HUES6 (cell line): ENCODE data around the gene UBE3C.

Source experiments
- H3K27ac ChIP-seq: 2 replicates; pipeline ENCODE4 v1.7.0; 2013; ENCODE audit warnings: low read depth, mild to moderate bottlenecking, low read length, inconsistent platforms
- H3K27me3 ChIP-seq: 2 replicates; pipeline ENCODE4 v1.6.1; 2013; ENCODE audit warnings: low read length; ENCODE audit not compliant: control insufficient read depth, insufficient read depth
- H3K36me3 ChIP-seq: 2 replicates; pipeline ENCODE4 v1.6.1; 2013; ENCODE audit warnings: low read length; ENCODE audit not compliant: control insufficient read depth, insufficient read depth
- H3K4me1 ChIP-seq: 2 replicates; pipeline ENCODE4 v1.6.1; 2013; ENCODE audit warnings: low read length; ENCODE audit not compliant: control insufficient read depth, insufficient read depth
- H3K4me3 ChIP-seq: 2 replicates; pipeline ENCODE4 v1.5.1; 2013; ENCODE audit warnings: low read depth, low read length
- H3K9ac ChIP-seq: one replicate; pipeline ENCODE4 v1.6.1; 2013; ENCODE audit warnings: mild to moderate bottlenecking, low read length
- H3K9me3 ChIP-seq: 2 replicates; pipeline ENCODE4 v1.6.1; 2013; ENCODE audit warnings: low read depth, low read length; ENCODE audit not compliant: control insufficient read depth, insufficient read depth

UBE3C gene

GRCh38 chr7:157265051-157265450 is 126.3 kb downstream of the UBE3C start:
- Histone ChIP-seq H3K4me3 (no peak overlapping the region), H3K9me3 (no peaks in the 10 kb centered on the region), H3K9ac (no peak overlapping the region), H3K4me1 (no peaks in the 10 kb centered on the region), H3K27me3 (no peaks in the 10 kb centered on the region), H3K27ac (no peak overlapping the region), H3K36me3 (peaks cover 77% of the 10 kb centered on the region)

- H3K27me3 ChIP-seq = no peaks in the 10 kb centered on the region
- H3K9ac ChIP-seq = no peak overlapping the region
- no peaks in the 10 kb centered on the region for H3K9me3 ChIP-seq
- H3K4me3 ChIP-seq = no peak overlapping the region
- peaks cover 73% of the 10 kb centered on the region for H3K36me3 ChIP-seq
- no peak overlapping the region for H3K27ac ChIP-seq
- no peaks in the 10 kb centered on the region for H3K4me1 ChIP-seq
Measured at GRCh38 chr7:157266272-157266671, 127.5 kb downstream of the UBE3C start.

- Histone ChIP-seq H3K9ac (no peak overlapping the region), H3K27me3 (no peaks in the 10 kb centered on the region), H3K4me3 (no peak overlapping the region), H3K9me3 (no peaks in the 10 kb centered on the region), H3K36me3 (peaks cover 65% of the 10 kb centered on the region), H3K4me1 (no peaks in the 10 kb centered on the region), H3K27ac (no peak overlapping the region)
Measured at GRCh38 chr7:157267516-157267915, 128.8 kb downstream of the UBE3C start.

GRCh38 chr7:157267956-157268355 is 129.2 kb downstream of the UBE3C start:
- Histone ChIP-seq H3K9me3 (no peaks in the 10 kb centered on the region), H3K36me3 (peaks cover 60% of the 10 kb centered on the region)

GRCh38 chr7:157268540-157268939 is 129.8 kb downstream of the UBE3C start:
- no peak overlapping the region for H3K9ac ChIP-seq
- no peak overlapping the region; the same call in 1 of the 2 replicates for H3K27ac ChIP-seq
- no peaks in the 10 kb centered on the region for H3K9me3 ChIP-seq
- no peaks in the 10 kb centered on the region for H3K4me1 ChIP-seq
- H3K4me3 ChIP-seq = no peak overlapping the region
- no peaks in the 10 kb centered on the region for H3K27me3 ChIP-seq
- H3K36me3 ChIP-seq = peaks cover 55% of the 10 kb centered on the region

More at GRCh38 chr7:157267956-157268355, 129.2 kb downstream of the UBE3C start:
- H3K4me1 ChIP-seq = no peaks in the 10 kb centered on the region
- no peak overlapping the region for H3K27ac ChIP-seq
- no peak overlapping the region for H3K9ac ChIP-seq
- H3K4me3 ChIP-seq = no peak overlapping the region
- no peaks in the 10 kb centered on the region for H3K27me3 ChIP-seq

GRCh38 chr7:157269341-157270059 is 130.8 kb downstream of the UBE3C start:
- Histone ChIP-seq H3K27ac (no peak overlapping the region), H3K4me3 (no peak overlapping the region), H3K9ac (no peak overlapping the region), H3K27me3 (no peaks in the 10 kb centered on the region), H3K9me3 (no peaks in the 10 kb centered on the region), H3K4me1 (no peaks in the 10 kb centered on the region), H3K36me3 (peaks cover 47% of the 10 kb centered on the region)

GRCh38 chr7:157270060-157270444 is 131.3 kb downstream of the UBE3C start:
- no peak overlapping the region for H3K27ac ChIP-seq
- H3K4me3 ChIP-seq = no peak overlapping the region
- H3K9me3 ChIP-seq = no peaks in the 10 kb centered on the region
- H3K27me3 ChIP-seq = no peaks in the 10 kb centered on the region
- no peaks in the 10 kb centered on the region for H3K4me1 ChIP-seq
- H3K9ac ChIP-seq = no peak overlapping the region
- H3K36me3 ChIP-seq = peaks cover 41% of the 10 kb centered on the region

GRCh38 chr7:157271315-157271990 is 132.7 kb downstream of the UBE3C start:
- Histone ChIP-seq H3K4me1 (peaks cover under 1% of the 10 kb centered on the region; the same call in 1 of the 2 replicates), H3K4me3 (no peak overlapping the region), H3K27ac (no peak overlapping the region), H3K9ac (no peak overlapping the region), H3K27me3 (no peaks in the 10 kb centered on the region), H3K9me3 (no peaks in the 10 kb centered on the region), H3K36me3 (peaks cover 30% of the 10 kb centered on the region)

GRCh38 chr7:157271991-157272324 is 133.2 kb downstream of the UBE3C start:
- no peak overlapping the region for H3K9ac ChIP-seq
- no peak overlapping the region for H3K27ac ChIP-seq
- H3K4me1 ChIP-seq = peaks cover 6% of the 10 kb centered on the region; the same call in 1 of the 2 replicates

GRCh38 chr7:157272351-157273207 is 133.9 kb downstream of the UBE3C start:
- H3K36me3 ChIP-seq = peaks cover 26% of the 10 kb centered on the region
- H3K4me1 ChIP-seq = peaks cover 7% of the 10 kb centered on the region; the same call in 1 of the 2 replicates
- no peak overlapping the region for H3K9ac ChIP-seq
- H3K27me3 ChIP-seq = no peaks in the 10 kb centered on the region
- no peak overlapping the region for H3K27ac ChIP-seq
- H3K9me3 ChIP-seq = no peaks in the 10 kb centered on the region
- H3K4me3 ChIP-seq = no peak overlapping the region

More at GRCh38 chr7:157271991-157272324, 133.2 kb downstream of the UBE3C start:
- H3K9me3 ChIP-seq = no peaks in the 10 kb centered on the region
- H3K4me3 ChIP-seq = no peak overlapping the region
- H3K36me3 ChIP-seq = peaks cover 30% of the 10 kb centered on the region
- no peaks in the 10 kb centered on the region for H3K27me3 ChIP-seq
